Loucy (cell line): Measurements from ENCODE around the gene NPC1L1.

Source experiments
- CTCF ChIP-seq: fragments of 200-600 bp; sonication (generic); conservative IDR thresholded peaks from 2 replicates; pipeline ENCODE4 v1.5.1; 2014; ENCODE audit warnings: mild to moderate bottlenecking, antibody characterized with exemption, low read length
- EZH2phosphoT487 ChIP-seq: fragments of 200-600 bp; IDR thresholded peaks from 2 replicates; pipeline ENCODE4 v1.6.1; 2018; ENCODE audit warnings: antibody characterized with exemption, mild to moderate bottlenecking, moderate library complexity, borderline replicate concordance

DNA sequence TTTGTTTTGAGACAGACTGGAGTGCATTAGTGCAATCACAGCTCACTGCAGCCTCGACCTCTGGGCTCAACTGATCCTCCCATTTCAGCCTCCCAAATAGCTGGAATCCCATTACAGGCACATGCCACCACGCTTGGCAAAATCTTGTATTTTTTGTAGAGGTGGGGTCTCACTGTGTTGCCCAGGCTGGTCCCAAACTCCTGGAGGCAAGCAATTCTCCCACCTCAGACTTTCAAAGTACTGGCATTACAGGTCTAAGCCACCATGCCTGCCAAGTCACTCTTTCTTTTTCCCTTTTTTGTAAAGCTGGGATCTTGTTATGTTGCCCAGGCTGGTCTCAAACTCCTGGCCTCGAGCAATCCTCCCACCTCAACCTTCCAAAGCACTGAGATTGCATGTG lies 8.3 kb upstream of the NPC1L1 start:
- no peak for TF ChIP-seq CTCF
- no peak for TF ChIP-seq EZH2phosphoT487
